Panc1 (cell line): Measurements from ENCODE around the gene SPATA20. TPM values are rescaled to one million over a fixed set of nuclear protein-coding genes. Genes with fewer than 3 reads are reported as not detected.

Experiments used
- ATAC-seq: fragments of 200-7000 bp; cut with Tn5 transposase; 2 replicates; pipeline ENCODE4 v1.9.1; 2020; ENCODE audit warnings: mild to moderate bottlenecking, moderate library complexity
- BruUV-seq: library from RNA; stranded (reverse); fragments of 400-500 nt; replicated peaks from 2 replicates; lab custom pipeline; 2021; lab: Mats Ljungman, UMichigan
- CTCF ChIA-PET: fragments of 300-600 bp; sonication (Branson Sonifier 250); formaldehyde crosslinking; loops from one replicate; lab custom pipeline; 2022; ENCODE audit warnings: antibody characterized with exemption; lab: Charles Lee
- POLR2A ChIA-PET: fragments of 300-600 bp; sonication (Branson Sonifier 250); formaldehyde crosslinking; loops from one replicate; lab custom pipeline; 2022; ENCODE audit warnings: antibody characterized with exemption; lab: Charles Lee
- DNase-seq: peaks from one replicate; pipeline ENCODE4 v3.0.0-alpha.2; 2010; ENCODE audit warnings: low read depth, low spot score
- H3K27ac ChIP-seq: 2 replicates; pipeline ENCODE4 v1.5.1; 2011; ENCODE audit warnings: mild to moderate bottlenecking, low read length, inconsistent platforms
- H3K27me3 ChIP-seq: fragments of 200-500 bp; sonication (Bioruptor generic); 2 replicates; pipeline ENCODE4 v1.6.0; 2014; ENCODE audit warnings: low read length, inconsistent platforms; ENCODE audit not compliant: control insufficient read depth, insufficient read depth
- H3K36me3 ChIP-seq: fragments of 200-500 bp; sonication (Bioruptor generic); 2 replicates; pipeline ENCODE4 v1.5.1; 2014; ENCODE audit warnings: inconsistent platforms, mild to moderate bottlenecking, low read length, moderate library complexity; ENCODE audit not compliant: control insufficient read depth, insufficient read depth
- H3K4me1 ChIP-seq: 2 replicates; pipeline ENCODE4 v1.5.1; 2011; ENCODE audit warnings: inconsistent platforms, mild to moderate bottlenecking, low read length, moderate library complexity; ENCODE audit not compliant: control insufficient read depth, insufficient read depth
- H3K4me3 ChIP-seq, 2 experiments: 2 replicates each; pipeline ENCODE4 v1.5.1; 2011 to 2012; ENCODE audit warnings: low read depth in 2 of 2, low read length in 2 of 2, mild to moderate bottlenecking in 2 of 2, inconsistent platforms in 1 of 2, moderate library complexity in 1 of 2
- H3K9me3 ChIP-seq: fragments of 200-500 bp; sonication (Bioruptor generic); 2 replicates; pipeline ENCODE4 v1.5.1; 2014; ENCODE audit warnings: low read depth, mild to moderate bottlenecking, inconsistent platforms, low read length, moderate library complexity; ENCODE audit not compliant: control insufficient read depth, insufficient read depth
- POLR2AphosphoS5 ChIP-seq: IDR thresholded peaks from 2 replicates; pipeline ENCODE4 v1.6.1; 2012; ENCODE audit warnings: mild to moderate bottlenecking, low read depth, low read length, moderate library complexity
- SIN3A ChIP-seq: IDR thresholded peaks from 2 replicates; pipeline ENCODE4 v1.6.1; 2012; ENCODE audit warnings: low read depth, mild to moderate bottlenecking, low read length, moderate library complexity, borderline replicate concordance; ENCODE audit not compliant: insufficient read depth
- TCF7L2 ChIP-seq: IDR thresholded peaks from 2 replicates; pipeline ENCODE4 v1.6.1; 2011; ENCODE audit warnings: mild to moderate bottlenecking, low read depth, low read length, inconsistent platforms
- in situ Hi-C: cut with HindIII; loops from 2 replicates; pipeline ENCODE4 v1.10.0; 2016; ENCODE audit warnings: low sequenced_read_pairs, low pct_unique_long_range_greater_than_20kb
- intact Hi-C: fragments of 100-400 bp; cut with micrococcal nuclease; formaldehyde crosslinking; loops from one replicate; pipeline ENCODE4 v1.10.0; 2022; ENCODE audit not compliant: unreplicated experiment
- total RNA-seq: library from RNA; stranded (reverse); gene quantifications from one replicate; pipeline ENCODE4 v1.2.1, GENCODE V29; 2021; ENCODE audit not compliant: unreplicated experiment
- TF ChIP-seq, protein P1 (sequence below), 2 experiments: IDR thresholded peaks; 2 replicates each; pipeline ENCODE4 v1.6.1; 2011 to 2012; ENCODE audit warnings: low read depth in 2 of 2, control low read depth in 1 of 2, low read length in 1 of 2, mild to moderate bottlenecking in 1 of 2, moderate library complexity in 1 of 2; ENCODE audit not compliant: insufficient read depth in 1 of 2
- TF ChIP-seq, protein P2 (sequence below): fragments of 450-650 bp; IDR thresholded peaks from 2 replicates; pipeline ENCODE4 v1.5.1; 2017; ENCODE audit warnings: mild to moderate bottlenecking

SPATA20 gene
- total RNA-seq, 1 experiment from 2014 or later: 82.2 TPM

GRCh38 chr17:50517011-50517410 lies 30.0 kb upstream of the SPATA20 start:
- Histone ChIP-seq H3K27ac (no peak overlapping the region), H3K4me3 (no peak overlapping the region), H3K27me3 (no peaks in the 10 kb centered on the region), H3K36me3 (no peaks in the 10 kb centered on the region), H3K4me1 (no peaks in the 10 kb centered on the region), H3K9me3 (no peaks in the 10 kb centered on the region)
- BruUV-seq: no TSS peak
- no peak for ATAC-seq
- in situ Hi-C loops: no loop called here
- DNase-seq: no peak
- intact Hi-C loops: no loop called here
- TF ChIP-seq, protein P1, sequence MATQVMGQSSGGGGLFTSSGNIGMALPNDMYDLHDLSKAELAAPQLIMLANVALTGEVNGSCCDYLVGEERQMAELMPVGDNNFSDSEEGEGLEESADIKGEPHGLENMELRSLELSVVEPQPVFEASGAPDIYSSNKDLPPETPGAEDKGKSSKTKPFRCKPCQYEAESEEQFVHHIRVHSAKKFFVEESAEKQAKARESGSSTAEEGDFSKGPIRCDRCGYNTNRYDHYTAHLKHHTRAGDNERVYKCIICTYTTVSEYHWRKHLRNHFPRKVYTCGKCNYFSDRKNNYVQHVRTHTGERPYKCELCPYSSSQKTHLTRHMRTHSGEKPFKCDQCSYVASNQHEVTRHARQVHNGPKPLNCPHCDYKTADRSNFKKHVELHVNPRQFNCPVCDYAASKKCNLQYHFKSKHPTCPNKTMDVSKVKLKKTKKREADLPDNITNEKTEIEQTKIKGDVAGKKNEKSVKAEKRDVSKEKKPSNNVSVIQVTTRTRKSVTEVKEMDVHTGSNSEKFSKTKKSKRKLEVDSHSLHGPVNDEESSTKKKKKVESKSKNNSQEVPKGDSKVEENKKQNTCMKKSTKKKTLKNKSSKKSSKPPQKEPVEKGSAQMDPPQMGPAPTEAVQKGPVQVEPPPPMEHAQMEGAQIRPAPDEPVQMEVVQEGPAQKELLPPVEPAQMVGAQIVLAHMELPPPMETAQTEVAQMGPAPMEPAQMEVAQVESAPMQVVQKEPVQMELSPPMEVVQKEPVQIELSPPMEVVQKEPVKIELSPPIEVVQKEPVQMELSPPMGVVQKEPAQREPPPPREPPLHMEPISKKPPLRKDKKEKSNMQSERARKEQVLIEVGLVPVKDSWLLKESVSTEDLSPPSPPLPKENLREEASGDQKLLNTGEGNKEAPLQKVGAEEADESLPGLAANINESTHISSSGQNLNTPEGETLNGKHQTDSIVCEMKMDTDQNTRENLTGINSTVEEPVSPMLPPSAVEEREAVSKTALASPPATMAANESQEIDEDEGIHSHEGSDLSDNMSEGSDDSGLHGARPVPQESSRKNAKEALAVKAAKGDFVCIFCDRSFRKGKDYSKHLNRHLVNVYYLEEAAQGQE (IDR thresholded peaks at IDR 0.05; ENCODE audit: insufficient read depth in 1 of 2, low read depth in 2 of 2, low read length in 1 of 2): no peak
- TF ChIP-seq POLR2AphosphoS5: no peak
- TF ChIP-seq TCF7L2: no peak
- no peak for TF ChIP-seq SIN3A
- TF ChIP-seq, protein P2, sequence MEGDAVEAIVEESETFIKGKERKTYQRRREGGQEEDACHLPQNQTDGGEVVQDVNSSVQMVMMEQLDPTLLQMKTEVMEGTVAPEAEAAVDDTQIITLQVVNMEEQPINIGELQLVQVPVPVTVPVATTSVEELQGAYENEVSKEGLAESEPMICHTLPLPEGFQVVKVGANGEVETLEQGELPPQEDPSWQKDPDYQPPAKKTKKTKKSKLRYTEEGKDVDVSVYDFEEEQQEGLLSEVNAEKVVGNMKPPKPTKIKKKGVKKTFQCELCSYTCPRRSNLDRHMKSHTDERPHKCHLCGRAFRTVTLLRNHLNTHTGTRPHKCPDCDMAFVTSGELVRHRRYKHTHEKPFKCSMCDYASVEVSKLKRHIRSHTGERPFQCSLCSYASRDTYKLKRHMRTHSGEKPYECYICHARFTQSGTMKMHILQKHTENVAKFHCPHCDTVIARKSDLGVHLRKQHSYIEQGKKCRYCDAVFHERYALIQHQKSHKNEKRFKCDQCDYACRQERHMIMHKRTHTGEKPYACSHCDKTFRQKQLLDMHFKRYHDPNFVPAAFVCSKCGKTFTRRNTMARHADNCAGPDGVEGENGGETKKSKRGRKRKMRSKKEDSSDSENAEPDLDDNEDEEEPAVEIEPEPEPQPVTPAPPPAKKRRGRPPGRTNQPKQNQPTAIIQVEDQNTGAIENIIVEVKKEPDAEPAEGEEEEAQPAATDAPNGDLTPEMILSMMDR: no peak
- POLR2A ChIA-PET: no interaction called here
- CTCF ChIA-PET: no interaction called here

GRCh38 chr17:50517504-50518383 lies 29.2 kb upstream of the SPATA20 start:
- in situ Hi-C loops: no loop called here
- DNase-seq (no peak), ATAC-seq (no peak)
- no TSS peak for BruUV-seq
- H3K4me3 ChIP-seq: no peak overlapping the region
- CTCF ChIA-PET: no interaction called here
- POLR2A ChIA-PET: no interaction called here
- no peak overlapping the region for H3K27ac ChIP-seq
- H3K4me1 ChIP-seq: no peaks in the 10 kb centered on the region
- no peak for TF ChIP-seq TCF7L2
- no peak for TF ChIP-seq POLR2AphosphoS5
- no peak for TF ChIP-seq SIN3A
- TF ChIP-seq, protein P1 (IDR thresholded peaks at IDR 0.05; ENCODE audit: insufficient read depth in 1 of 2, low read depth in 2 of 2, low read length in 1 of 2): no peak
- TF ChIP-seq, protein P2: no peak
- no peaks in the 10 kb centered on the region for H3K9me3 ChIP-seq
- no peaks in the 10 kb centered on the region for H3K27me3 ChIP-seq
- intact Hi-C loops: no loop called here
- H3K36me3 ChIP-seq: no peaks in the 10 kb centered on the region
